ENCODE data around the gene PLIN1.

The PLIN1 gene

GRCh38 chr15:89666858-89667705 is 12.1 kb downstream of the PLIN1 start:
- TF ChIP-seq CTCF (IDR thresholded peaks at IDR 0.05; ENCODE audit: low read depth, low read length) = no peak
- no peak overlapping the region for H3K4me3 ChIP-seq (ENCODE audit: low read depth, low read length)

GRCh38 chr15:89666184-89666857 is 12.8 kb downstream of the PLIN1 start:
- no peak overlapping the region for H3K4me3 ChIP-seq (ENCODE audit: low read depth, low read length)

GRCh38 chr15:89665449-89666181 is 13.6 kb downstream of the PLIN1 start:
- no peak for TF ChIP-seq CTCF (IDR thresholded peaks at IDR 0.05; ENCODE audit: low read depth, low read length)
- H3K4me3 ChIP-seq (ENCODE audit: low read depth, low read length) = peak overlapping the region; percentile 45

More at GRCh38 chr15:89666184-89666857, 12.8 kb downstream of the PLIN1 start:
- no peak for TF ChIP-seq CTCF (IDR thresholded peaks at IDR 0.05; ENCODE audit: low read depth, low read length)

- no peak for TF ChIP-seq CTCF (IDR thresholded peaks at IDR 0.05; ENCODE audit: low read depth, low read length)
- no peak overlapping the region for H3K4me3 ChIP-seq (ENCODE audit: low read depth, low read length)
Measured at GRCh38 chr15:89664441-89665350, 14.5 kb downstream of the PLIN1 start.

GRCh38 chr15:89662893-89663626 is 16.1 kb downstream of the PLIN1 start:
- TF ChIP-seq CTCF (IDR thresholded peaks at IDR 0.05; ENCODE audit: low read depth, low read length) = no peak
- H3K4me3 ChIP-seq (ENCODE audit: low read depth, low read length) = peak overlapping the region; percentile 47

GRCh38 chr15:89660556-89660955 is 18.6 kb downstream of the PLIN1 start:
- TF ChIP-seq CTCF (IDR thresholded peaks at IDR 0.05; ENCODE audit: low read depth, low read length) = no peak

More at GRCh38 chr15:89660556-89660955, 18.6 kb downstream of the PLIN1 start:
- no peak overlapping the region for H3K4me3 ChIP-seq (ENCODE audit: low read depth, low read length)

Data from WI38 (cell line).